K562 (cell line): ENCODE results near the gene UCKL1. TPM values are rescaled to one million over a fixed set of nuclear protein-coding genes. Genes with fewer than 3 reads are reported as not detected.

Experiments used
- ATAC-seq: fragments of 200-7000 bp; cut with Tn5 transposase; 3 replicates; pipeline ENCODE4 v1.9.1; 2020; ENCODE audit warnings: moderate library complexity
- BruUV-seq: library from RNA; stranded (reverse); fragments of 400-500 nt; replicated peaks from 2 replicates; lab custom pipeline; 2021; lab: Mats Ljungman, UMichigan
- CTCF ChIA-PET: fragments of 300-600 bp; formaldehyde crosslinking; extraction: SDS; loops from one replicate; lab custom pipeline; 2021; ENCODE audit warnings: low intra/inter-chr PET ratio; lab: Yijun Ruan, JAX
- POLR2A ChIA-PET: fragments of 300-600, 350-650 bp; sonication (Branson Sonifier 250); formaldehyde crosslinking; extraction: SDS; loops from one replicate; lab custom pipeline; 2021; ENCODE audit warnings: antibody characterized with exemption, inconsistent platforms; lab: Yijun Ruan, JAX
- DNase-seq, 4 experiments: peaks; one replicate each; pipeline versions ENCODE4 v3.0.0 to v3.0.0-alpha.2; 2011 to 2018; ENCODE audit warnings: low spot score in 3 of 4, mixed read lengths in 3 of 4; ENCODE audit errors: extremely low read depth in 1 of 4
- FAIRE-seq: peaks from 2 replicates; lab custom pipeline; 2011; peaks lifted over from hg19 to GRCh38; lab: Jason Lieb, UNC
- H2AFZ ChIP-seq: 2 replicates; pipeline ENCODE4 v1.6.0; 2011; ENCODE audit warnings: low read depth, low read length, control low read depth, inconsistent platforms
- H3K27ac ChIP-seq: fragments of 200-600 bp; 3 replicates; pipeline ENCODE4 v1.8.0; 2011; ENCODE audit warnings: low read depth, mild to moderate bottlenecking, control low read depth, inconsistent platforms, low read length, moderate library complexity, mixed read lengths; ENCODE audit errors: extremely low read depth
- H3K27me3 ChIP-seq, 2 experiments: fragments of 300-600 bp in 1 of 2; 2 replicates in 1 of 2; 3 replicates in 1 of 2; pipeline versions ENCODE4 v1.6.0 to v1.8.0; 2011; ENCODE audit warnings: inconsistent platforms in 2 of 2, low read length in 2 of 2, mild to moderate bottlenecking in 1 of 2, mixed read lengths in 1 of 2, moderate library complexity in 1 of 2; ENCODE audit not compliant: control insufficient read depth in 2 of 2, insufficient read depth in 2 of 2
- H3K36me3 ChIP-seq: fragments of 300-600 bp; 3 replicates; pipeline ENCODE4 v1.8.0; 2011; ENCODE audit warnings: mild to moderate bottlenecking, low read length, inconsistent platforms; ENCODE audit not compliant: control insufficient read depth, insufficient read depth
- H3K4me1 ChIP-seq, 2 experiments: fragments of 200-600 bp in 1 of 2; replicated peaks in 1 of 2; 2 replicates in 1 of 2; 3 replicates in 1 of 2; pipeline versions ENCODE4 v1.5.1 to v1.8.0; 2011; ENCODE audit warnings: inconsistent platforms in 2 of 2, low read length in 2 of 2, mild to moderate bottlenecking in 1 of 2, mixed read lengths in 1 of 2, moderate library complexity in 1 of 2; ENCODE audit not compliant: control insufficient read depth in 2 of 2, insufficient read depth in 2 of 2
- H3K4me2 ChIP-seq: 2 replicates; pipeline ENCODE4 v1.6.1; 2011; ENCODE audit warnings: low read length, control low read depth, inconsistent platforms, mixed read lengths; ENCODE audit not compliant: insufficient read depth
- H3K4me3 ChIP-seq: fragments of 200-600 bp; sonication (generic), shearing (Covaris generic); 2 replicates; pipeline ENCODE4 v1.5.1; 2016; ENCODE audit warnings: control low read depth, inconsistent platforms
- H3K79me2 ChIP-seq: fragments of 200-600 bp; 3 replicates; pipeline ENCODE4 v1.8.0; 2011; ENCODE audit warnings: low read length, inconsistent platforms; ENCODE audit not compliant: control insufficient read depth, insufficient read depth
- H3K9ac ChIP-seq, 2 experiments: 2 replicates each; pipeline versions ENCODE4 v1.6.0 to v1.6.1; 2011; ENCODE audit warnings: low read depth in 2 of 2, low read length in 2 of 2, control low read depth in 1 of 2, inconsistent platforms in 1 of 2, mild to moderate bottlenecking in 1 of 2, mixed read lengths in 1 of 2; ENCODE audit not compliant: insufficient read depth in 1 of 2
- H3K9me1 ChIP-seq: one replicate; pipeline ENCODE4 v1.6.0; 2011; ENCODE audit warnings: inconsistent platforms, mild to moderate bottlenecking, low read length, moderate library complexity; ENCODE audit not compliant: control insufficient read depth, insufficient read depth
- H3K9me3 ChIP-seq: replicated peaks from 2 replicates; pipeline ENCODE4 v1.5.1; 2011; ENCODE audit warnings: low read depth, low read length, inconsistent platforms; ENCODE audit not compliant: control insufficient read depth, insufficient read depth
- H4K20me1 ChIP-seq: replicated peaks from 2 replicates; pipeline ENCODE4 v1.6.1; 2011; ENCODE audit warnings: low read length, inconsistent platforms, mixed read lengths; ENCODE audit not compliant: control insufficient read depth, insufficient read depth
- E2F1 ChIP-seq: sonication (generic); formaldehyde crosslinking; IDR thresholded peaks from 2 replicates; pipeline ENCODE4 v1.8.1; 2023; ENCODE audit warnings: mild to moderate bottlenecking, missing genetic modification reagents, moderate library complexity
- EGR1 ChIP-seq: fragments of 450-650 bp; conservative IDR thresholded peaks from 2 replicates; pipeline ENCODE4 v1.6.1; 2017; ENCODE audit warnings: mild to moderate bottlenecking
- EP400 ChIP-seq: fragments of 450-650 bp; IDR thresholded peaks from 2 replicates; pipeline ENCODE4 v1.6.1; 2017; ENCODE audit warnings: antibody characterized with exemption, mild to moderate bottlenecking, moderate library complexity
- FUS ChIP-seq: fragments of 200-400 bp; formaldehyde crosslinking; optimal IDR thresholded peaks from 2 replicates; pipeline ENCODE3; 2017; ENCODE audit warnings: low read depth, low read length
- JUND ChIP-seq, 2 experiments: IDR thresholded peaks; 2 replicates in 1 of 2; 3 replicates in 1 of 2; pipeline ENCODE4 v1.6.1; 2011; ENCODE audit warnings: borderline replicate concordance in 2 of 2, low read depth in 2 of 2, low read length in 2 of 2, improper control_type of control experiment in 1 of 2, missing biosample characterization in 1 of 2, missing genetic modification characterization in 1 of 2, missing genetic modification reagents in 1 of 2
- WGBS: fragments of 100-300 bp; shearing (Covaris generic); methylation state at CpG from one replicate; pipeline ENCODE4 v1.1.6; 2016; ENCODE audit warnings: low coverage, mixed read lengths; ENCODE audit not compliant: insufficient coverage; ENCODE audit errors: missing lambda C conversion rate; 5-methylcytosine and 5-hydroxymethylcytosine counted together
- in situ Hi-C: fragments of 300-500 bp; cut with MboI; formaldehyde crosslinking; loops from 4 replicates; pipeline ENCODE4 v1.15.0; 2018; ENCODE audit warnings: inconsistent platforms, mixed read lengths
- intact Hi-C: fragments of 100-400 bp; cut with micrococcal nuclease; formaldehyde crosslinking; loops from 2 replicates; pipeline ENCODE4 v1.14.2; 2022
- polyA plus RNA-seq, 8 experiments: library from polyadenylated mRNA; depleted of rRNA in 4 of 8; stranded (reverse) in 5 of 8; unstranded in 3 of 8; fragments of >200 nt; fragmentation: Nextera tagmentation in 2 of 8; fragmentation: Illumina TruSeq in 1 of 8; extraction: Ambion mirVana in 2 of 8; extraction: Trizol in 1 of 8; gene quantifications; 2 replicates each; pipeline versions ENCODE4 v1.2.1 to v1.2.3, GENCODE V29; 2011 to 2014; ENCODE audit warnings: inconsistent platforms in 1 of 8, missing spikeins in 1 of 8
- total RNA-seq, 7 experiments: library from RNA; depleted of rRNA in 6 of 7; stranded (reverse); fragments of >200 nt in 6 of 7; fragmentation: Illumina TruSeq in 2 of 7; extraction: Trizol in 2 of 7; gene quantifications; 2 replicates each; pipeline versions ENCODE4 v1.2.1 to v1.2.3, GENCODE V29; 2011 to 2021; ENCODE audit warnings: low replicate concordance in 1 of 7
- TF ChIP-seq, protein P1 (sequence below), 2 experiments: fragments of 450-650 bp; conservative IDR thresholded peaks; 2 replicates each; pipeline ENCODE4 v1.6.1; 2017; ENCODE audit warnings: mild to moderate bottlenecking in 2 of 2, moderate library complexity in 2 of 2
- TF ChIP-seq, protein P2 (sequence below): fragments of 450-650 bp; formaldehyde crosslinking; IDR thresholded peaks from 2 replicates; pipeline ENCODE4 v1.4.0; 2020; ENCODE audit warnings: mild to moderate bottlenecking, moderate library complexity

The UCKL1 gene
- total and polyA plus RNA-seq, 9 of the 15 experiments (the other 6 are each of a cell fraction or from before 2014, with no cell fraction given), result 3.1 to 52.8 (median 24.2) TPM

- no peak overlapping the region for H2AFZ ChIP-seq
- FAIRE-seq, result no peak
- no peak for TF ChIP-seq FUS
- peaks cover 51% of the 10 kb centered on the region for H3K36me3 ChIP-seq
- no peaks in the 10 kb centered on the region for H3K9me1 ChIP-seq
- peaks cover 34% of the 10 kb centered on the region for H3K79me2 ChIP-seq
- intact Hi-C loops (no loop called here), in situ Hi-C loops (no loop called here)
- no peak overlapping the region for H3K4me3 ChIP-seq
- ChIA-PET POLR2A (interaction anchor here (0.5 to 1.1 kb wide), 3 partner anchors 18 to 454 kb away, joined by 3 read pairs; partner anchors contain the start of gene GMEB2), CTCF (no interaction called here)
- H3K27me3 ChIP-seq, result no peaks in the 10 kb centered on the region
- TSS peak; percentile 61 for BruUV-seq
- H3K27ac ChIP-seq, result no peak overlapping the region
- no peak for DNase-seq
- WGBS, result 94% methylated on average over 13 of the region's 14 CpGs
- no peak overlapping the region for H3K4me2 ChIP-seq
- H3K4me1 ChIP-seq, result peaks cover 16 to 33% of the 10 kb centered on the region in 2 experiments
- H4K20me1 ChIP-seq, result no peaks in the 10 kb centered on the region
- no peak for ATAC-seq
- H3K9me3 ChIP-seq, result no peaks in the 10 kb centered on the region
- peak overlapping the region in 1 of 2 experiments; percentile 43; a peak in 1 of 4 replicates for H3K9ac ChIP-seq
Observed at GRCh38 chr20:63982937-63983336, 26.7 kb upstream of the UCKL1 start.

- DNase-seq (peak; percentile 94 to 98 (median 96)), FAIRE-seq (peak; percentile 95), ATAC-seq (peak; percentile 84)
- ChIA-PET CTCF (interaction anchor here (1.2 kb wide), 1 partner anchor 58 kb away, joined by 3 read pairs; no protein-coding TSS in a partner anchor), POLR2A (interaction anchor here (0.6 to 1.4 kb wide), 8 partner anchors 9 to 442 kb away, joined by 3 to 4 read pairs (median 4); no protein-coding TSS in a partner anchor)
- H3K4me3 ChIP-seq, result peak within 1 kb of the TSS; percentile 100
- H3K27ac ChIP-seq, result peak within 1 kb of the TSS; percentile 86
- H3K9me3 ChIP-seq, result no peaks in the 10 kb centered on the region
- peaks cover 34% of the 10 kb centered on the region for H3K79me2 ChIP-seq
- no peaks in the 10 kb centered on the region for H4K20me1 ChIP-seq
- WGBS, result under 1% methylated on average over 53 of the region's 75 CpGs
- peak within 1 kb of the TSS; percentile 99 for H3K4me2 ChIP-seq
- BruUV-seq, result no TSS peak
- peak within 1 kb of the TSS; percentile 94 for H2AFZ ChIP-seq
- intact Hi-C loops (no loop called here), in situ Hi-C loops (no loop called here)
- H3K4me1 ChIP-seq, result peaks cover 24 to 46% of the 10 kb centered on the region in 2 experiments
- no peaks in the 10 kb centered on the region for H3K27me3 ChIP-seq
- peaks cover 3% of the 10 kb centered on the region for H3K9me1 ChIP-seq
- H3K36me3 ChIP-seq, result peaks cover 38% of the 10 kb centered on the region
- H3K9ac ChIP-seq, result peak within 1 kb of the TSS; percentile 86 to 92
- TF ChIP-seq, protein P1, sequence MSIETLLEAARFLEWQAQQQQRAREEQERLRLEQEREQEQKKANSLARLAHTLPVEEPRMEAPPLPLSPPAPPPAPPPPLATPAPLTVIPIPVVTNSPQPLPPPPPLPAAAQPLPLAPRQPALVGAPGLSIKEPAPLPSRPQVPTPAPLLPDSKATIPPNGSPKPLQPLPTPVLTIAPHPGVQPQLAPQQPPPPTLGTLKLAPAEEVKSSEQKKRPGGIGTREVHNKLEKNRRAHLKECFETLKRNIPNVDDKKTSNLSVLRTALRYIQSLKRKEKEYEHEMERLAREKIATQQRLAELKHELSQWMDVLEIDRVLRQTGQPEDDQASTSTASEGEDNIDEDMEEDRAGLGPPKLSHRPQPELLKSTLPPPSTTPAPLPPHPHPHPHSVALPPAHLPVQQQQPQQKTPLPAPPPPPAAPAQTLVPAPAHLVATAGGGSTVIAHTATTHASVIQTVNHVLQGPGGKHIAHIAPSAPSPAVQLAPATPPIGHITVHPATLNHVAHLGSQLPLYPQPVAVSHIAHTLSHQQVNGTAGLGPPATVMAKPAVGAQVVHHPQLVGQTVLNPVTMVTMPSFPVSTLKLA (conservative IDR thresholded peaks at IDR 0.05), result peak; percentile 97 to 99
- peak; percentile 99 for TF ChIP-seq EP400
- peak; percentile 80 for TF ChIP-seq JUND (IDR thresholded peaks at IDR 0.05; ENCODE audit: borderline replicate concordance, low read depth, low read length)
- TF ChIP-seq JUND (tag; IDR thresholded peaks at IDR 0.05; ENCODE audit: borderline replicate concordance, low read depth, low read length), result no peak; the same call in 2 of the 3 replicates
- peak; percentile 18; the same call in 1 of the 2 replicates for TF ChIP-seq E2F1
- TF ChIP-seq, protein P2, sequence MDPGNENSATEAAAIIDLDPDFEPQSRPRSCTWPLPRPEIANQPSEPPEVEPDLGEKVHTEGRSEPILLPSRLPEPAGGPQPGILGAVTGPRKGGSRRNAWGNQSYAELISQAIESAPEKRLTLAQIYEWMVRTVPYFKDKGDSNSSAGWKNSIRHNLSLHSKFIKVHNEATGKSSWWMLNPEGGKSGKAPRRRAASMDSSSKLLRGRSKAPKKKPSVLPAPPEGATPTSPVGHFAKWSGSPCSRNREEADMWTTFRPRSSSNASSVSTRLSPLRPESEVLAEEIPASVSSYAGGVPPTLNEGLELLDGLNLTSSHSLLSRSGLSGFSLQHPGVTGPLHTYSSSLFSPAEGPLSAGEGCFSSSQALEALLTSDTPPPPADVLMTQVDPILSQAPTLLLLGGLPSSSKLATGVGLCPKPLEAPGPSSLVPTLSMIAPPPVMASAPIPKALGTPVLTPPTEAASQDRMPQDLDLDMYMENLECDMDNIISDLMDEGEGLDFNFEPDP (CRISPR knock-in tag), result no peak
- TF ChIP-seq EGR1, result no peak; the same call in 1 of the 2 replicates
Observed at GRCh38 chr20:63980806-63981728, 24.9 kb upstream of the UCKL1 start, which contains the start of gene PRPF6. PRPF6 (plus strand) TSS chr20:63981132; CDS start chr20:63981246, 114 bp downstream.
